Inflammatory macrophage (primary cell): ENCODE measurements around the gene WDR86.
A peak's percentile ranks its signal among the peaks of the same experiment; 100 is the strongest.

Experiments
- DNase-seq, 2 donors: peaks; one replicate each; pipeline ENCODE4 v3.0.0-alpha.2; 2020 to 2022

The WDR86 gene

GRCh38 chr7:151427705-151428377 lies 18.0 kb upstream of the WDR86 start:
- no peak for DNase-seq

GRCh38 chr7:151426904-151427704 lies 17.3 kb upstream of the WDR86 start:
- DNase-seq, result no peak

- no peak for DNase-seq
Observed at GRCh38 chr7:151426441-151426903, 16.6 kb upstream of the WDR86 start.

GRCh38 chr7:151425670-151426440 lies 16.0 kb upstream of the WDR86 start:
- DNase-seq, result no peak

- DNase-seq, result no peak
Observed at GRCh38 chr7:151424799-151425198, 15.0 kb upstream of the WDR86 start.

GRCh38 chr7:151423936-151424335 lies 14.1 kb upstream of the WDR86 start:
- DNase-seq, result no peak

GRCh38 chr7:151423226-151423625 lies 13.4 kb upstream of the WDR86 start:
- no peak for DNase-seq

GRCh38 chr7:151422212-151422611 lies 12.4 kb upstream of the WDR86 start:
- no peak for DNase-seq

- no peak for DNase-seq
Observed at GRCh38 chr7:151420144-151420543, 10.3 kb upstream of the WDR86 start.

GRCh38 chr7:151416941-151417315 lies 7.1 kb upstream of the WDR86 start:
- peak; percentile 8 to 20 for DNase-seq

- peak in 1 of 2 donors; percentile 26 for DNase-seq
Observed at GRCh38 chr7:151416112-151416940, 6.5 kb upstream of the WDR86 start.

GRCh38 chr7:151415375-151416105 lies 5.7 kb upstream of the WDR86 start:
- peak; percentile 75 to 96 for DNase-seq

- no peak for DNase-seq
Observed at GRCh38 chr7:151413241-151413640, 3.4 kb upstream of the WDR86 start.

- DNase-seq, result no peak
Observed at GRCh38 chr7:151412318-151412717, 2.5 kb upstream of the WDR86 start.

GRCh38 chr7:151411551-151411950 lies 1.7 kb upstream of the WDR86 start:
- DNase-seq, result no peak

GRCh38 chr7:151410405-151411390 lies 860 bp upstream of the WDR86 start:
- DNase-seq, result no peak

- DNase-seq, result peak in 1 of 2 donors; percentile 17
Observed at GRCh38 chr7:151408839-151409666, 785 bp downstream of the WDR86 start.

- no peak for DNase-seq
Observed at GRCh38 chr7:151408498-151408838, 1.4 kb downstream of the WDR86 start.

GRCh38 chr7:151406886-151407583 lies 2.8 kb downstream of the WDR86 start:
- no peak for DNase-seq
